NCI-H748 (cell line): ENCODE data around the gene CBY2.
"Not testable (repeated sequence)": the region's sequence is repeated elsewhere in the genome, so short reads cannot be mapped to it uniquely, and the experiment has no call there.

ENCODE experiments used
- DNase-seq: peaks from one replicate; lab custom pipeline; 2025; ENCODE audit not compliant: unreplicated experiment; lab: John Stamatoyannopoulos, UW

CBY2 gene

DNA sequence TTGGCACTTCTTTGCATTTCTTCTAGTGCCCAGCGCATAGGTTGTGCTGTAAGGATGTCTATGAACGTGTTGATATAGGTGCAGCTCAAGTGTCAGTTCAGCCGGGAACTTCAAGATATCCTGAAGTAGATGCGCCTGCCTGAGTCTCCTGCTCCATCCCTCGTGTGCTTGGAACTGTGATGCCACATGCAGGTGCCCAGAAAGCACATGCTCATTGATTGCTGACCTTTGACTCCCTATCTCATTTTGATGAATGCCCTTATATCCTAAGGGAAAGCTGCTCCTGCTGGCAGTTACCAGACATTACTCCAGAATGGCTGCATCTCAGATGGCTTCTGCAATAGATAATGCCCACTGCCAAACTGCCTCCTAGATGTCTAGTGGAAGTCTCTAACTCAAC is 40.9 kb downstream of the CBY2 start:
- no peak for DNase-seq

DNA sequence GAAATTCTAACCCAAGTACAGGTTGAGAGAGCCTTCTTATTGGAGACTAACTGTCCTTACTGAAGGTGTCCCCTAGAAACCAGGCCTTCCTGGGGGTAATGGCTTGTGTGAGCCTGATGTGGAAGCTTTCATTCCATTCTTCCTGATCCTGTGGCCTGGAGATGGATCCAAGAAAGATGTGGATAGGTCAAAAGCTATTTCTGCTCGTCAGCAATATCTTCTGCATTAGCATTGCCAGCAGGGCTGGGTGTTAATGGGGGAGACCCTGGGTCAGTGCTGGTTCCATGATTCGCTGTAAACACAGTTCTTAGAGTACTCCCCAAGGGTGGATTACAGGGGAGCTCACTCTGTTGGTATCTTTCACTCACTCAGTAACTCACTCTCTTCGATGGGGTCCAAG is 42.9 kb downstream of the CBY2 start:
- no peak for DNase-seq

DNA sequence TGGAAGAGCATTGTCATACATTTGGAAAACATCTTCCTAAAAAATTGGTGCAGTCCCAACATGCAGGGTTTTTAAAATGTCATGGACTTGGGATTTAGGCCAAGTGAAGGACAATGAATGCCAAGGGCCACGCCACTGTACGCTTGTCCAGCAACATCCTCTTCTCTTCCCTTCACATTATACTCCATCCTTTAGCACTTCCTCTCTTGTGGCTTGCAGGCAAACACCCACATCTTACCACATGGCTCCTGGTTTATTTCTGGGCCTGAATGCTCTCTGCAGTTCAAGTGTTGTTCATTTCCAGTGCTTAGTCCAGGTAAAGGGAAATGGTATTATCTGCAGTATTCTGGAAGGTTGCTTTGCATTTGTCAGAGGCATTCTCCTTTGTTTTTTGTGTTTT is 45.0 kb downstream of the CBY2 start:
- DNase-seq = no peak

DNA sequence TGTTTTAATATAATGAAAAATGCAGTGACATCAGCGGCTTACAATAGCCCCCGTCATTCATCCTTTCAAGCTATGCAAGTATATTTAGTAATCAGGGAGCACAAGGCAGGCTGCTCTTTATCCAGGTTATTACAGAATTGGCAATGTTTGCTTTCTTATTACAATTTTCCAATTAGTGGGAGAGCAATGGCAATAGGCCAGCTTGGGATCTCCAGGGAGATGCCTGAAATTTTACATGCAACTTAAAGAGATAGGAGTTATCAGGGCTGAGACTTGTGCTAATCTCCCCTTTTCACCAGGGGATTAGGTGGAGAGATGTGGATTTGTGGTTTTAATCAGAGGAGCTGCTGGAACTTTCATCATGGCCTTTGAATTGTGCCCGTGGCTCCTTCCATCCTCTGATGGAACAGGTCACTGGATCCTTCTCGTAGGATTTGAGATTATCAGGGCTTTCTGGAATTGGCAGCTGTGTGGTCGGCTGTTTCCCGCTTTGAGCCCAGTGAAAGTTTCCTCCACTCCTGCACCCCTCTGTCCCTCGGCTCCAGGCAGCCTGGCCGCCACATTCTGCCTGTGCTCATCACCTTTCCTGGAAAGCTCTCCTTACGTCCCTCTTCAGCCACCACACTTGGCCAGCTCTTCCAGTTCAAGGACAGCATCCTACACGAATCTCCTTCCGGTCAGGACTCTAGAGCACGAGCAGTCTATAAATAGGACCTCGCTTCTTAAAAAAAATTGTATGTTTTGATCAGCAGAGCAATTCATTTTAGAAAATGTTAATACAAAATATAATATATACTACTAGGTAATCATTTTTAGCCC is 47.0 kb downstream of the CBY2 start:
- peak; percentile 68 for DNase-seq

DNA sequence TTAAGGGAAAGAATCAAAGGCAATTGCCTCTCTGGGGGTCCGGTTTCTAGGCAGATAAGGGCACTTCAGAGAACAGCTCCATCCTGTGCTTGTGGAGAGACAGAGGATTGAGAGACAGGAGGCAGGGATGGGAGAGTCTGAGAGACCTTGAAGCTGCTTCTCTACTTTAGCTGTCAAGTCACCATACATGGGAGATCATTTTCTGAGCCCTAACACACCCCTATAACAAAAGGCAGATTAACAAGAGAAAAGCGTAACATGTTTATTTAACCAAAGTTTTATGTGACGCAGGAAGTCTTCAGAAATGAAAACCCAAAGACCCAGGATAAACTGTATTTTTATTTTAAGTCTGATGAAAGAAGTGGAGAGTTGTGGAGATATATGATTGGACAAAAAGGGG is 48.4 kb downstream of the CBY2 start:
- no peak for DNase-seq

DNA sequence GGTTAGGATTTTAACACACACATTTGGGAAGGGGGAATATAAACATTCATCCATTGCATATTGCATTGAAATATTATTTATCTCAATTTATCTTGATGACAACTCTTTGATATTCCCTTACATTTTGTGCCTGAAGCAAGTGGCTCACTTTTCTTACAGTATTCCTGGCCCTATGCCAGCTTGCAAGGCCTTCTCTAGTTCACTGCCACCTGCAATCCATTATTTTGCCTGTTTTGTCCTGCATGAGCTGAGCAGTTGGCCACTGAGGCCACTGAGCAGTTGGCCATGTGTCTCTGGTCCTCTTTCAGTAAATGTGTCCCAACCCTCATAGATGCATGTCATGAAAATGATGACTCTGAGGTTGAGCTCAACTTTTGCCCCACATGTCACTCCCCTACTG is 49.8 kb downstream of the CBY2 start:
- DNase-seq = no peak

DNA sequence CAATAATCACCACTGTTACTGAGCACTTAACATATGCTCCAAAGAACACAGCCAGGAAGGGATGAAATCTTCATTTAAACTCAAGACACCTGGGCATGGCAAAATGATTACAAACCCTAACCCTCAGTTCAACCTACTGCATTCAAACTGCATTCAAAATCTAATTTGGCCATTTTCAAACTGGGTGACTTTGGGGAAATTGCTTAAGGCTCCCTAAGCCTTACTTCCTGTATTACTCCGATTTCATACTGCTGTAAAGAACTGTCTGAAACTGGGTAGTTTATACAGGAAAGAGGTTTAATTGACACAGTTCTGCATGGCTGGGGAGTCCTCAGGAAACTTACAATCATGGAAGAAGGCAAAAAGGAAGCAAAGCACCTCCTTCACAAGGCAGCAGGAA is 50.4 kb downstream of the CBY2 start:
- DNase-seq = no peak

DNA sequence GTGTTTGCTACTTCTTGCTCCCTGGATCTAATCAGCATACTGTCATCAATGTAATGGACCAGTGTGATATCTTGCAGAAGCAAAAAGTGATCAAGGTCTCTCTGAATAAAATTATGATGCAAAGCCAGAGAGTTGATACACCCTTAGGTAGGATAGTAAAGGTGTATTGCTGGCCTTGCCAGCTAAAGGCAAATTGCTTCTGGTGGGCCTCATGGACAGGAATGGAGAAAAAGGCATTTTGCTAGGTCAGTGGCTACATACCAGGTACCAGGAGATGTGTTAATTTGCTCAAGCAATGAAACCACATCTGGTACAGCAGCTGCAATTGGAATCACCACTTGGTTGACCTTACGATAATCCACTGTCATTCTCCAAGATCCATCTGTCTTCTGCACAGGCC is 54.4 kb downstream of the CBY2 start:
- not testable (repeated sequence) for DNase-seq

DNA sequence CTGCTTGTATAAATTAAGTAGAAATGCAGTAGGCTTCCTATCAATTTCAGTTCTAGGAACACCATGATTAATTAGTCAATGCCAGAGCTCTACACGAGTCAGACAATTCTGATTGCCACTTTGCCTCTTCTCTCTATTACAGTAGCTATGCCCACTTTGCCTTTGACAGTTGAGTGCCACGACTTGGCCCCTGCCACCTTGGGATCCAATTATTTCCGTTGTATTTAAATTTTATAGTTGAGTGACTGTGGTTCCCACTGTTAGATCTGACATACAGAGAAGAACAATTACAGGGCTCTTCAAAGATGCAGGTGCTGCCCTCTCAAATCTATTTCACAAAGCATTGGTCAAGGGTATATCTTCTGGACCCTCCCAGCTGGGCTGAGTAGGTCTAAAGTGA is 55.5 kb downstream of the CBY2 start:
- not testable (repeated sequence) for DNase-seq

DNA sequence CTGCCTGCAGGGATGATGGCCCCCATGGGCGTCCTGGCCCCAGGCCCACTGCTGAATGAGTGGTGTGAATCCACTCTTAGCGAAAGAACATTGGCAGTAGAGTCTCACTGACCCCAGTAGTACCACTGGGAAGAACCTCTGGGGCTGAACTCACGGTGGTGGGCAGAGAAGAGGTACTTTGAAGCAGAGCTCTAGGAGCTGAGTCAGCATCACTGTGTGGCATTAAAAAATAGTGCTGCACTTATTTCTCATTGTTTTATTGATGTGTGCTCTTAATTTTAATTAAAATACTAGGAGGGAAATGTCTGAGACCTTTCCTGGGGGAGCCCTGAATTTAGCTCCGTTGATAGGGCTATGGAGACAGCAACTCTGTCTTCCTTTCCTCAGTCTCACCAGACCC is 61.3 kb downstream of the CBY2 start:
- DNase-seq = no peak
